Inferior parietal cortex (tissue), 1 donor: ENCODE measurements around the gene NSA2.
"Not testable (repeated sequence)": the region's sequence is repeated elsewhere in the genome, so short reads cannot be mapped to it uniquely, and the experiment has no call there.

ENCODE experiments used
- DNase-seq: peaks from one replicate; pipeline ENCODE4 v3.0.0-alpha.2; 2016; ENCODE audit errors: extremely low spot score

NSA2 gene

DNA sequence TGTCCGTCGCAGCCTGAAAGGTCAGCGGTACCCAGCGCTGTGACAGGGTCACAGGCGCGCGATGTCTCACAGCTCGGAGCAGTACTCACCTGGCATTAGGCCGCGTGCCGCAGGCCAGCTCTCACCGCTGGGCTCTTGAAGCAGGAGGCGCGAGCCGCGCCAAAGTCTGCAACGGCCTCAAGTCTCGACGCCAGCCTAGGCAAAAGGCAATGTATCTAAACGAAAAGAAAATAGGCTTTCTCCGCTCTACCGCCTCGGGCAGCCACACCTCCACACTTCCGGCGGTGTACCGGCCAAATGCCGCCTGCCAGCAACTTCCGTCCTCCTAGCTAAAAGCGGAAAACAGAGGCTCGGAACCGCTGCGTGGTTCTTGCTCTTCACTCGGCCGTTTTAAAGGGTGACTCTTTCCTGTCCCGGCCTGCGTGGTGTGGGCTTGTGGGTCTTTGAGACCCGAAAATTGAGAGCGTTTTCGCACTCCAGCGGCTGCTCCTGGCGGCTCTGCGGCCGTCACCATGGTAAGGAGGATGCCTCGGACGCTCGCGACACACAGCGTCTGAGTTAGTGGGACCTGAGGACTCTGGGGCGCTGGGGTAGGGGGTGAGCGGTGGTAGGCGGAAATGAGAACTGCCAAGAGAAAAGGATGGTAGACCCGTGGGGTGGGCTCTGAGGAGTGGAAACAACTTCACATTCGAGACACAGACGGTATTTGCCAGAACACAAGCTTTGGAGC is at the start of gene NSA2, which contains the start of gene GFM2:
Gene NSA2 (plus strand): TSS at position 401 of the 730 bp plus-strand sequence. CDS start 112 bp downstream, at position 513.
Gene GFM2 (minus strand): TSS at position 269 of the 730 bp plus-strand sequence. CDS start 3,375 bp downstream, outside the sequence.
- peak; percentile 99 for DNase-seq

DNA sequence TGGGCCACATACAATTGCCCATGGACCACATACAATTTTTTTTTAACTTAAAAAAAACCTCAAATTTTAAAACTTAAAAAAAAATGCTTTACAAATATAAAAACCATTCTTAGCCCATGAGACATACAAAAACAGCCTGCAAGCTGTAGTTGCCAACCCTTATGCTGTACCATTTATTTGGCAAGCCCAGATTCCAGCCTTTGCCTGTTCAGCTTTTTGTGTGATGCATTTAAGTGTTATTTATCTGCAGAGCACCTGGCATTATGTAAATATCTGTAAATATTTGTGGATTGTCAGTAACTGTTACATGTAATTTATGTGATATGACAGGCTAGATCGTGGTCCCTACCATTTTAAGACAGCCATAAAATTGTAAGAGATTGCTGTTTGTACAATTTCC is 49.5 kb upstream of the NSA2 start:
- DNase-seq: no peak

DNA sequence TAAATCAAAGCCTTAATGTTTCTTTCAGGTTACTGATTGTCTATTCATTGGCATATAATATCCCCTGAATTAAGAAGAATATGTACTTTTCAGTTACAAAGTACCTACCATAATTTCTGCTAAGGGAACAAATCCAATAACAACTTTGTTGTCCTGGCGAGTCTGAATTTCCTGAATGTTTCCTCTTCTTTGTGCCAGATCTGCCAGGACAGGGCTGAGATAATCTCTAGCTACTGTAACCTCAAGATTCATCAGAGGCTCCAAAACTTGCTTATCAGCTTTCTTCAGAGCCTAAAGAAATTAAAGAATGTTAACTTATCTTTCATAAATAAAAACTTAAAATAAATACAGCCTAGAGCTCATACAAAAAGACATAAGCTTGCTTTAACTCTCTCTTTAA is 44.8 kb upstream of the NSA2 start:
- DNase-seq: no peak

DNA sequence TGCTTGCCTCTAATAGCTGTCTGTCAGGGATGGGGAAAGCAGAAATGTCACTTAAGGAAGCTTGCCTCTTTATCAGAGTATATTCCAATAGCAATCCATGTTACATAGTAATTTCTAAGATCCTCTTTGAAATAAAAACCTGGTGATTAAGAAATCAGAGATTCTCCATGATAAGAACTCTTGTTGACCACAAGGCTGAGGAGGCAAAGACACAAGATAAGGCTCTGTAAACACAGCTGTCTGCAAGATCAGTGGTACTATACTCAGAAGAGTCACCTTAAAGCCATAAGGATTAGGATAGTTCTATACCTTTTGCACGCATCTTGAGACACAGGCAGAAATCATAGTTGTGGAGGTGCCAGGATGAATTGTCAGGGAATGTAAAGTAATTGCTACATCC is 41.7 kb upstream of the NSA2 start:
- DNase-seq: no peak

GRCh38 chr5:74736759-74737158 is 30.3 kb upstream of the NSA2 start:
- DNase-seq: peak; percentile 28

GRCh38 chr5:74738406-74738805 is 28.6 kb upstream of the NSA2 start:
- no peak for DNase-seq

DNA sequence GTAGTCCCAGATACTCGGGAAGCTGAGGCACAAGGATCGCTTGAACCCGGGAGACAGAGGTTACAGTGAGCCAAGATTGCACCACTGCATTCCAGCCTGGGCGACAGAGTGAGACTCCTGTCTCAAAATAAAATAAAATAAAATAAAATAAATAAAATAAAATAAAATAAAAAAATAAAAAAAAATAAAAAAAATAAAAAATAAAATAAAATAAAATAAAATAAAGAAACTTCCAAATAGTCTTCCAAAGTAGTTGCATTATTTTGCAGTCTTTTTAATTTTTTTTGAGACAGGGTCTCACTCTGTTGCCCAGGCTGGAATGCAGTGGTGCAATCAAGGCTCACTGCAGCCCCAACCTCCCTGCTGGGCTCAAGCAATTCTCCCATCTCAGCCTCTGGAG is 18.3 kb upstream of the NSA2 start:
- DNase-seq: not testable (repeated sequence)

DNA sequence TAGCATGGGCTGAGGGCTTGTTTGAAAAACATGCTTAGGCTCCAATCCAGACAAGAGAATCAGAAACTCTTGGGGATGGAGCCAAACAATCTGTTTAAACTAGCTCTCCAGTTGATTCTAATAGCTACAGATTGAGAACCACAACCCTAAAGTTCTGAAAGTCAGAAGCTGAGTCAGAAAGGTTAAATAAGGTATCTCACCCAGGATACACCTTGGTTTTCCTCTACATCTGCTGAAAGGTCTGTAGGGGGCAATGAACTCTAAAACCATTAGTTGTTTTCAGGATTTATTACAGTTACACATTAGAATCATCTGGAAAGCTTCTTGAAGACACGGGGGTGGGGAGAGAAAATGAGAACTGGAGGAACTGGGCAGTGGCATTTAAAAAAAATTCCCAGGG is 5.8 kb upstream of the NSA2 start:
- DNase-seq: no peak

- DNase-seq: no peak
These were observed 4.5 kb upstream of the NSA2 start for GRCh38 chr5:74762599-74762998.

- DNase-seq: no peak
These were observed 3.5 kb upstream of the NSA2 start for GRCh38 chr5:74763504-74763903.

DNA sequence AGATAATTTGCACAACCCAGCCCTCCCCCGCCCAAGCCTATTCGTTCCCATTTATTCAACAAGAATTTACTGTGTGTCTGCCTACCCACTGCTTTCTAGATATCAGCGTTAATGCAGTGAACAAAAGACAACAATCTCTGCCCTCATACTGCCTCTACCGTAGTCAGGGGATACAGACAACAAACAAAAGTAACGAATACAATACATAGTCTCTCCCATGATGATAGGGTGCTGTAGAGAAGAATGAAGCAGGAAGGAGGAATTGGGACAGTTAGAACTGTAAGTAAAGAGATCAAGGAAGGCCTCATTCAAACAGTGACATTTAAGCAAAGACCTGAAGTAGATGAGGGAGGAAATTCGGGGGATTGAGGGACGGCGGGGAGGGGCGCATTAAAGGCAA is 1.8 kb upstream of the NSA2 start:
- no peak for DNase-seq

DNA sequence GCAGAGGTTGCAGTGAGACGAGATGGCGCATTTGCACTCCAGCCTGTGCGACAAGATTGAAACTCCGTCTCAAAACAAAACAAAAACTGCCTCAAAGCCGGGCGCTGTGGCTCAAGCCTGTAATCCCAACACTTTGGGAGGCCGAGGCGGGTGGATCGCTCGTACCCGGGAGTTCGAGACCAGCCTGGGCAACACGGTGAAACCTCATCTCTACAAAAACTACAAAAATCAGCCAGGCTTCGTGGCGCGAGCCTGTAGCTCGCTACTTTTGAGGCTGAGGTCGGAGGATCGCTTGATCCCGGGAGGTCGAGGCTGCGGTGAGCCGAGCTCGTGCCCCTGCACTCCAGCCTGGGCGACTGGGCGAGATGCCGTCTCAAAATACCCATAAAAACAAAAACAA is 1.1 kb upstream of the NSA2 start:
- no peak for DNase-seq

GRCh38 chr5:74766418-74766848 is 616 bp upstream of the NSA2 start:
- no peak for DNase-seq

DNA sequence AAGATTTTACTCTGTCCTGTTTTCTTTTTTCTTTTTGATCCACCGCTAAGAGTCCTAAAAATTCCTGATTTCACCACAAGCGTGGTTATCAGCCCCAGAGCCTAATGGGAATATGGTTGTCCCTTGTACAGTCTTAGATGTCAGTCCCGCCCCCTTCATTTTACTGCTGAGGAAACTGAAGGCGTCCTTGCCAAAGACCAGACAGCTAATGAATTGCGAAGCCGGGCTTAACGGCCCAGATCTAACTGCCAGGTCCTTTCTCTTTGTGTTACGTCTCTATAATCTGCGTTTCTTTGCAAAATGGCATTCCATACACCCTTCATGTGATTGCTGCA is 497 bp downstream of the NSA2 start:
- DNase-seq: peak; percentile 55

DNA sequence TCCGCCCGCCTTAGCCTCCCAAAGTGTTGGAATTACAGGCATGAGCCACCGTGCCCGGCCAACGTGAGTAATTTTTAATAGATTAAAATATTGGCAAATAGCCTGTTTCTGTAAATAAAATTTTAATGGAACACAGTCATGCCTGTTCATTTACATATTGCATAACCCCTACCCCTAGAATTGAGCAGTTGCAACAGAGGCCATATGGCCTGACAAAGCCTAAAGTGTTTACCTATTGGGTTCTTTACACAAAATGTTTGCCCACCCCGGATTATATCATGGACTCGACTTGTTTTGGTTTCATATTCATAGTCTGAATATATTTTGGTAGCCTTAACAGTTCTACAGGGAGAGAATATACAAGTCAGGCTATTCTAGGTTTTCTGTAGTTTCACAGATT is 5.3 kb downstream of the NSA2 start:
- DNase-seq: no peak

GRCh38 chr5:74778609-74779008 is 11.6 kb downstream of the NSA2 start:
- no peak for DNase-seq

- no peak for DNase-seq
These were observed 19.8 kb downstream of the NSA2 start for GRCh38 chr5:74786851-74787250.

- DNase-seq: no peak
These were observed 20.4 kb downstream of the NSA2 start for GRCh38 chr5:74787424-74787823.

GRCh38 chr5:74791669-74792068 is 24.6 kb downstream of the NSA2 start:
- DNase-seq: not testable (repeated sequence)

DNA sequence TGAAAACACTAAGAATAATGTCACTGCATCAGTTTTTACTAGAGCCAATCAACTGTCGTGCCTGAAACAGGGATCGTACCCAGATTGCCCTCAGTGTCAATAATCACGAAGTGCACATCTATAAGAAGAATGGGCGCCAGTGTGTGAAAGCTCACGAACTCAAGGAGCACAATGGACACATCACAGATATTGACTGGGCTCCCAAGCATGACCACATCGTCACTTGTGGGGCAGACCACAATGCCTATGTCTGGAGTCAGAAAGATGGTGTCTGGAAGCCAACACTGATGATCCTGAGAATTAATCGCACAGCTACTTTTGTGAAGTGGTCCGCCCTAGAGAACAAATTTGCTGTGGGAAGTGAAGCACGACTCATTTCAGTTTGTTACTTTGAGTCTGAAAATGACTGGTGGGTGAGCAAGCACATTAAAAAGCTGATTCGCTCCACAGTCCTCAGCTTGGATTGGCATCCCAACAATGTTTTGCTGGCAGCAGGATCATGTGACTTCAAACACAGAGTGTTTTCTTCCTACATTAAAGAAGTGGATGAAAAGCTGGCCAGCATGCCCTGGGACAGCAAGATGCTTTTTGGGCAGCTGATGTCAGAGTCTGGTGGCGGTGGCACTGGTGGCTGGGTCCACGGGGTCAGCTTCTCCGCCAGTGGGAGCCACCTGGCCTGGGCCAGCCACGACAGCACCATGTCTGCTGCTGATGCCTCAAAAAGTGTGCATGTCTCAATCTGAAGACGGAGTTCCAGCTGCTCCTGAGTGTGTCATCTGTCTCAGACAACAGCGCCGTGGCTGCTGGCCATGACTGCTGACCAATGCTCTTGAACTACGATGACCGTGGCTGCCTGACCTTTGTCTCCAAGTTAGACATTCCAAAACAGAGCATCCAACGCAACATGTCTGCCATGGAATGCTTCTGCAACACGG is 32.2 kb downstream of the NSA2 start:
- DNase-seq: peak; percentile 44

DNA sequence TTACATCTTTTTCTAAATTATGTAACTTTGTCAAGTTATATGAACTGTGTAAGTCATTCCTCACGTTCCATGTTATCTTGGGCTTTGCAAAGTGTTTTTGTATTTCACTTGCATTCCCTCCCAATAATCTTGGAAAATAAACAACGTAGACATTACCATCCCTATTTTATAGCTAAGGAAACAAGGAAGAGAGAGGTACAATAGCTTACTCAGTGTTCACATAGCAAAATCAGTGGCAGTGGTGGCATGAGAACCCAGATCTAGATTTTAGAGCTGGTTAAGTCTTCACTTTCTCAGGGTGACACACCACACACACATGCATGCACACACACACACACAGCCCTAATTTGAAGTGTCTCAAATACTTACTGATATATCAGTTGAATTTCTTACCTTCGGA is 34.1 kb downstream of the NSA2 start:
- DNase-seq: no peak

- no peak for DNase-seq
These were observed 34.9 kb downstream of the NSA2 start for GRCh38 chr5:74801941-74802340.

GRCh38 chr5:74810915-74811314 is 43.9 kb downstream of the NSA2 start:
- no peak for DNase-seq
